ENCODE results near the gene CREB3L4.

CREB3L4 gene

DNA sequence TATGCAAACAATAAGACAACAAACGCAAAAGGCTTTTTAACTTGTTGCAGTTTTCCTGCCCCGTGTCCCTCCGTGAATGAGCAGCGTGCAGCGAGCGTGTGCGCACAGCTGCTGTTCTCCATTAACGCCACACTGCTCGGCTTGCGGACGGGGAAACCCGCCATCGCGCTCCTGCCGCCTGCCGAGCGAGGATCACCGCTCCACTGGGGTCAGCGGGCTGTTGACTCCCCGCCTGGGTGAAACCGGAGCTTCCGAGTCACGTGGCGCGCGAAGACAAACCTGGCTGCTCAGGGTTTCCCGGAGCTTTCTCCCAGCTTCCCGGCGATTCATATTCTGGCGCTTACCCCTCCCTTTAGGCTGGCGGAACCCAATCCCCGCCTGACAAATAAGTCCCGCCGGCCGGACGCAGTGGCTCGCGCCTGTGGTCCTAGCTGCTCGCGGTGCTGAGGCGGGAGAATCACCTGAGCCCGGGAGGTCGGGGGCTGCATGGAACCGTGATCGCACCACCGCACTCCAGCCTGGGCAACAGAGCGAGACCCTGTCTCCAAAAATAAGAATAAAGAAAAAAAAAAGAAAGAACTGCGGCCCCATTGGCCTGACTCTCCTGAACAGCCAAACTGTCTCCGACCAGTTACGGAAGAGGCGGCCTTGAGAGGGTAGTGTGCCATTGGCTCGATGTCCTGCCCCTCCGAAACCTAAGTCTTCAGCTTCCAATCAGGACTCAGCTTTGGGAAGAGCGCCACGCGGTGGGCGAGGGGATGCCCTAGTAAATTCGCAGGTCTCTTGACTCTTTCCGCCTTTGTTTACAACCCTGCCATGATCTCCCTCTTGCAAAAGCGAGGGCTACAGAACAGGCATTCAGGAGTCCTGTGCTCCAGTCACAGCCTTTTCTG is at the start of gene CREB3L4:
CREB3L4 (plus strand) TSS at position 796 of the 893 bp plus-strand sequence. CDS start 624 bp downstream, outside the sequence.
- DNase-seq (ENCODE audit: low read depth in 1 of 2, low spot score in 1 of 2), result peak; percentile 46 to 80

DNA sequence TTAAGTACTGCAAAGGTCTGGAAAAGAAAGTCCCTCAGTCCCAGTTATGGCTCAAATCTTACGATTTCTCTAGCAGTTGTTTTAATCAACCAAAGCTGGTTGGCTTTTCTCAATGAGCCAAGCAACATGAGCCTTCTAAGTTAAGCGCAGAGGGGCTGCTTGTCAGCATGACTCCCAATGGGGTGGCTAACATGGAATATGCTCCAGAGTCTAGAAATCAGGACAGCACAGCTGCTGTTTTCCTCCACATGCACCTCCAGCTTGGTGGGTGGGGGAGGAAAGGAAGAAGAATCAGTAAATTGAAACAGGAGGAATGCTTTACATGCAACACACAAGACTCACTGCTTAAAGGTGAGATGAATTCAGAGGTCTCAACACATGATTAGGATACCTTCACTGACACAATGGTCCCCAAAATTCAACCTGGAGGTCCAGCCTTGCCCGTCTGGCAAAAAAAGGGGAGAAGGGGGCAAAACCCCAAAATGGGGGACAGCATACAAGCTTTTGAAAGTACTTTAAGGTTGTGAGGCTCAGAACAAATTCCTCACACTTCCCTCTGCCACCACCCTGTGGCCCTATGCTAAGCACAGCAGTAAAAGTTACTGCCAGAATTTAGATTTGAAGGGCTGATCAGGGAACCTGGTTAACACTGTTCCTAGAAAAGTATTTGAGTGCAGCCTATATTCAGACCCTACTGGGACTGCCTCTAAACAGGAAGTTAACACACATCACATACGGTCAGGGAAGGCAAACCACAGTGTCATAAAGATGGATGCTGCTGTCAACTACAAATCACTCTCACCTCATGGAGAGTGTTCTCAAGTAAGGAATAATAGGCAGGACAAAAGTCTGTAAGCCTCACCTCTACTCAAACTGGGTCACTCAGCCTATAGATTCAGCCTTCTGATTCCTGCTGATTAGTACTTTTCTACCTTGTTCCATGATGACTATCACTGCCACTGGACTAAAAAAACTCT is 47.5 kb upstream of the CREB3L4 start:
- DNase-seq (ENCODE audit: low read depth in 1 of 2, low spot score in 1 of 2), result no peak

- no peak for DNase-seq (ENCODE audit: low read depth in 1 of 2, low spot score in 1 of 2)
These were observed 46.5 kb upstream of the CREB3L4 start for GRCh38 chr1:153921080-153921802.

- no peak for DNase-seq (ENCODE audit: low read depth in 1 of 2, low spot score in 1 of 2)
These were observed 46.0 kb upstream of the CREB3L4 start for GRCh38 chr1:153921803-153922075.

GRCh38 chr1:153922076-153922971 is 45.4 kb upstream of the CREB3L4 start:
- DNase-seq (ENCODE audit: low read depth in 1 of 2, low spot score in 1 of 2), result peak; percentile 43 to 55

GRCh38 chr1:153922972-153923925 is 44.5 kb upstream of the CREB3L4 start, which contains the start of gene GATAD2B:
GATAD2B (minus strand) TSS chr1:153922972; CDS start chr1:153828347, 94,625 bp downstream.
- peak; percentile 92 to 100 for DNase-seq (ENCODE audit: low read depth in 1 of 2, low spot score in 1 of 2)

DNA sequence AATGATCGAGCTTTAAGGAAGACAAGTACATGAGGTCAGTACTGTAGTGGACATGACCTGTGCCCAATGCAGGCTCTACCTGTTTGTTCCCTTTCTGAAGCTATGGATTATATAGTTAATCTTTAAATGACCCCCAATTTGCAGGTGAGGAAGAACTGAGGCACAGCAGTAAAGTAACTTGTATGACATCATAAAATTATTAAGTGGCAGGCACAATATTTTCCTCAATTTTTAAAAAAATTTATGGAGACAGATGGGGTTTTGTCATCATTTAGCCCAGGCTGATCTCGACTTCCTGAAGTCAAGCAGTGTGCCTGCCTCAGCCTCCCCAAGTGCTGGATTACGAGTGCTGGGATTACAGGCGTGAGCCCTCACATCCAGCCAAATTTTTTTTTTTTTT is 41.3 kb upstream of the CREB3L4 start:
- no peak for DNase-seq (ENCODE audit: low read depth in 1 of 2, low spot score in 1 of 2)

GRCh38 chr1:153928245-153928644 is 39.5 kb upstream of the CREB3L4 start:
- no peak for DNase-seq (ENCODE audit: low read depth in 1 of 2, low spot score in 1 of 2)

GRCh38 chr1:153928791-153929341 is 38.8 kb upstream of the CREB3L4 start:
- no peak for DNase-seq (ENCODE audit: low read depth in 1 of 2, low spot score in 1 of 2)

- DNase-seq (ENCODE audit: low read depth in 1 of 2, low spot score in 1 of 2), result no peak
These were observed 38.3 kb upstream of the CREB3L4 start for GRCh38 chr1:153929426-153929825.

- DNase-seq (ENCODE audit: low read depth in 1 of 2, low spot score in 1 of 2), result no peak
These were observed 37.4 kb upstream of the CREB3L4 start for GRCh38 chr1:153929981-153930948.

- no peak for DNase-seq (ENCODE audit: low read depth in 1 of 2, low spot score in 1 of 2)
These were observed 35.3 kb upstream of the CREB3L4 start for GRCh38 chr1:153932156-153933131.

DNA sequence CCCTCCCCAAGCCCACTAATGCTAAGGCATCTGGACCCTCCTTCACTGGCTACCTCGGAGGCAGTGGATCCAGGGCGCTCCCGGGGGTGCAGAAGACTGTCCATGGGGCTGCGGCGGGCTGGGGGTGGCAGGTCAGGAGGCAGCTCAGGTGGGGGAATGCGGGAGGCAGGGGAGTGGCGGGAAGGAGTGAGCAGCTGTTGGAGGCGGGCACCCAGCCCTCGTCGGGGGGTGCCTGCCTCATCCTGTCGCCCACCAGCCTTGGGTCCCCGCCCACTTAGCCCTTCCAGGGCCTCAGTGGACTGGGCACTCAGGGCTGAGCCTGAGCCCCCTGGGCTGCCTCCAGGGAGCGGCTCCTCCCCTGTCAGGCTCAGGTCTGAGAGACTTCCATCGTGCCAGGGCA is 34.3 kb upstream of the CREB3L4 start:
- DNase-seq (ENCODE audit: low read depth in 1 of 2, low spot score in 1 of 2), result no peak

- no peak for DNase-seq (ENCODE audit: low read depth in 1 of 2, low spot score in 1 of 2)
These were observed 33.7 kb upstream of the CREB3L4 start for GRCh38 chr1:153933955-153934354.

DNA sequence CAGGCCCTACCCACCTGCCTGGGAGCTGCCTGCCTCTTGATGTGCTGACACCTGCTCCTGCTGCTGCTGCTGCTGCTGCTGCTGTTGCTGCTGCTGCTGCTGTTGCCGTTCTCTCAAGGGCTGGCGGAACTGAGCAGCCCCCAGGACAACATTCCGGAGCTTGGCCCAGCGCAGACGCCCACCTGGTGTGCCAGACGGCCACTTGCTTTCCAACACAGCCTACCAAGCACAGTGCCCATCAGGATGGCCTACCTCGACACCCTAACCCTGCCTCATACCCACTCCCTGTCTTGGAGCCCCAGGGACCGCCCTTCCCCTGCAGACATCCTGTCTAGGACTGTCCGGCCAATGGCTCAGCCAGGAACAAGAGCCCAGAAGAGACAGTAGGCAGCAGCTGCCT is 33.0 kb upstream of the CREB3L4 start:
- no peak for DNase-seq (ENCODE audit: low read depth in 1 of 2, low spot score in 1 of 2)

DNA sequence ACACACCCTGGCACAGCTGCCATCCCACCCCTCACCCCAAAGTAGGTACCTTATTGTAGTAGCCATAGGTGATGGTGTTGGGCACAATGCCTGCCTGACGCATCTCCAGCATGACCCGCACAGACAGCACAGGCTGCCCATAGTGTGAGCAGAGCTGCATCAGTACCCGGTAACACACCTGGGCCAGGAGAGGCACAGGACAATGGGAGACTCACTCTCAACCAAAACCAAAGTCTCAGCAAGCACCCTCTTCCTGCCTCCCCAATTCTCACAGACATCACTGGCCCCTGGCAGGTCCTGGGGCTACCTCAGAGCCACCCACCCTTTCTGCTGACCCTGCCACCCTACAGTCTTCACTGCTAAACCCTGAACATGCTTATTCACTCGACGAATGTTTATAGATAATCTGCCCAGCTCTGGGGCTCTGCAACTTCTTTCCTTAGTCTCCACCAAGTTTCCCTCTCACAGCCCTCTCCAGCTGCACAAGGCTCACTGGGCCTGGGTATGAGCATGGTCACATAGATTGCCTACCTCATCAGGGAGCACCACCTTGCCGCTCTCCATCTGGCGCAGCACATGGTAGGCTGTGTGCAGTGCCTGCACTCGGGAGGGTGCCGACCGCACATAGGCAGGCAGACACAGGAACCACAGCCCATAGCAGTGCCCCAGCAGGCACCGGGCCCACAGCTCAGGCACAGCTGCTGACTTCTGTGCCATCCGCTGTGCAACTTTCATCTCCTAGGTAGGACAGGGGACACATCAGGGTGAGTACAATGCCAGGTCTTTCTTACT is 31.5 kb upstream of the CREB3L4 start:
- DNase-seq (ENCODE audit: low read depth in 1 of 2, low spot score in 1 of 2), result no peak

Measured in activated CD4-positive, alpha-beta T cell treated with anti-CD3 and anti-CD28 coated beads, Interleukin-2, amount 50 U/mL, for 24 hours (primary cell).